HL-60 (cell line): Measurements from ENCODE around the gene TBC1D22A.

Source experiments
- CTCF ChIP-seq: IDR thresholded peaks from one replicate; pipeline ENCODE4 v1.5.1; 2011; ENCODE audit warnings: low read length, control low read depth, inconsistent platforms; ENCODE audit not compliant: insufficient read depth
- GABPA ChIP-seq: IDR thresholded peaks from 2 replicates; pipeline ENCODE4 v1.6.1; 2012; ENCODE audit warnings: low read depth
- POLR2AphosphoS5 ChIP-seq: IDR thresholded peaks from 2 replicates; pipeline ENCODE4 v1.6.1; 2012; ENCODE audit warnings: low read depth
- REST ChIP-seq: IDR thresholded peaks from 2 replicates; pipeline ENCODE4 v1.6.1; 2012; ENCODE audit warnings: low read depth; ENCODE audit not compliant: insufficient replicate concordance
- SPI1 ChIP-seq: IDR thresholded peaks from 2 replicates; pipeline ENCODE4 v1.6.1; 2012; ENCODE audit warnings: low read depth, mild to moderate bottlenecking, borderline replicate concordance

- no peak for TF ChIP-seq CTCF
- TF ChIP-seq REST: no peak
- no peak for TF ChIP-seq SPI1
- no peak for TF ChIP-seq POLR2AphosphoS5
- no peak for TF ChIP-seq GABPA
Observed at GRCh38 chr22:46753360-46753759, 9.1 kb upstream of the TBC1D22A start.
